ENCODE measurements around the gene TALDO1.

TALDO1 gene

DNA sequence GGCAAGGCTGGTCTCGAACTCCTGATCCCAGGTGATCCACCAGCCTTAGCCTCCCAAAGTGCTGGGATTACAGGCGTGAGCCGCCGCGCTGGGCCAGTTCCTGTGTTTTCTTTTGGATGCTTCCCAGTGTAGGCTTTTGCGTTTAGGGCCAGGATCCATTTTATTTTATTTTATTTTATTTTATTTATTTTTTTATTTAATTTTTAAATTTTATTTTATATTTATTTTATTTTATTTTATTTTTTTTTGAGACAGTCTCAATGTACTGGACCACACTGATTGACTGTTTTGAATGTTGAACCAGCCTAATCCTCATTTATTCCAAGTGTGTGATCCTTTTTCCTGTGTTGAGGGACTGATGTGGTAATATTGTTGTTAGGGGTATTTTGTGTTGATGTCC is 32.8 kb upstream of the TALDO1 start:
- no peak for DNase-seq (ENCODE audit: extremely low read depth in 1 of 2, low read depth in 1 of 2)

DNA sequence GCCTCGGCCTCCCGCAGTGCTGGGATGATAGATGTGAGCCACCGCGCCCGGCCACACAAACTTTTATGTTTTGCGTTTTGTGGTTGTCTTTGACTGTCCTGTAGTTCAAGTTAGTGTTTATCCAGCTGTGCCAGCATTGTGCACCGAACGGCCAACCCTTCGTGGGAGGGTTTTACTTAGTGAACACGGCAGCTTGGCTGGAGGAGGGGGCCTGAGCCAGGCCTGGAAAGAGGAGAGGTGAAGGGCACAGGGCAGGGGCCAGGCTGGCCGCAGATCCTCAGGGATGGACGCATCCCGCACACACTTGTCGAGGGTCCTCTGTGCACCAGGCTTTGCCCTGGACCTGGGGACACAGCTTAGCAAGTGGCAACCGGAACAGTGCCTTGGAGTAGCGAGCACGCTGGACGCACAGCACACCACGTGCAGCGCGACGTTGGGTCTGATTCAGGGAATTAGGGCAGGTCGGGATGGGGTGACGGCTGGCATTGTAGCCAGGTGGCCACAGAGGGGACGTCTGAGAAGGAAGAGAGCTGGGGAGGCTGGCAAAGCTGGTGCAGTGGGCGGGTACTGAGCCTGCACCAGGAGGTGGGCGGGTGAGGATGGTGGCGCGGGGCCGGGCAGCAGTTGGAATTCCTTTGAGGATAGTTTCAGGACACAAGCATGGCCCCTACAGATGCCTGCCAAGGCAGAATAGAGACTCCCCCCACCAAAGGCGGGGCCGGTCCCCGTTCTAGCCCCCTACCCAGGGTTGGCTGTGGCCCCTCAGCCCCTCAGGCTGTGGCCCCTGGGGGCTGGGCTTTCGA is 27.8 kb upstream of the TALDO1 start:
- DNase-seq (ENCODE audit: extremely low read depth in 1 of 2, low read depth in 1 of 2) = no peak

GRCh38 chr11:720017-720641 is 27.1 kb upstream of the TALDO1 start:
- no peak for DNase-seq (ENCODE audit: extremely low read depth in 1 of 2, low read depth in 1 of 2)

DNA sequence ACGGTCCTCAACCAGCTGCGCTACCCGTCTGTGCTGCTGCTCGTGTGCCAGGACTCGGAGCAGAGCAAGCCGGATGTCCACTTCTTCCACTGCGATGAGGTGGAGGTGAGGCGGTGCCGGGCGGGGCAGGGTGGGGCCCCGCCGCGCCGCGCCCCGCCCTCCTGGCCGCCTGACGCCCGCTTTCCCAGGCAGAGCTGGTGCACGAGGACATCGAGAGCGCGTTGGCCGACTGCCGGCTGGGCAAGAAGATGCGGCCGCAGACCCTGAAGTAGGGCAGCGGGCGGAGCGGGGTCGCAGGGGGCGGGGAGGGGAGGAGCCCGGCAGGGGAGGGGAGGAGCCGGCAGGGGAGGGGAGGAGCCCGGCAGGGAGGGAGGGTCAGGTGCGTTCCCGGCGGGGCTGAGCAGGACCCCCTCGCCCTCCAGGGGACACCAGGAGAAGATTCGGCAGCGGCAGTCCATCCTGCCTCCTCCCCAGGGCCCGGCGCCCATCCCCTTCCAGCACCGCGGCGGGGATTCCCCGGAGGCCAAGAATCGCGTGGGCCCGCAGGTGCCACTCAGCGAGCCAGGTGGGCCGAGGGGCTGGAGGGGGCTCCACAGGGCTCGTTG is 26.5 kb upstream of the TALDO1 start:
- DNase-seq (ENCODE audit: extremely low read depth in 1 of 2, low read depth in 1 of 2) = no peak

- no peak for DNase-seq (ENCODE audit: extremely low read depth in 1 of 2, low read depth in 1 of 2)
These were observed 26.0 kb upstream of the TALDO1 start for GRCh38 chr11:721247-721740.

DNA sequence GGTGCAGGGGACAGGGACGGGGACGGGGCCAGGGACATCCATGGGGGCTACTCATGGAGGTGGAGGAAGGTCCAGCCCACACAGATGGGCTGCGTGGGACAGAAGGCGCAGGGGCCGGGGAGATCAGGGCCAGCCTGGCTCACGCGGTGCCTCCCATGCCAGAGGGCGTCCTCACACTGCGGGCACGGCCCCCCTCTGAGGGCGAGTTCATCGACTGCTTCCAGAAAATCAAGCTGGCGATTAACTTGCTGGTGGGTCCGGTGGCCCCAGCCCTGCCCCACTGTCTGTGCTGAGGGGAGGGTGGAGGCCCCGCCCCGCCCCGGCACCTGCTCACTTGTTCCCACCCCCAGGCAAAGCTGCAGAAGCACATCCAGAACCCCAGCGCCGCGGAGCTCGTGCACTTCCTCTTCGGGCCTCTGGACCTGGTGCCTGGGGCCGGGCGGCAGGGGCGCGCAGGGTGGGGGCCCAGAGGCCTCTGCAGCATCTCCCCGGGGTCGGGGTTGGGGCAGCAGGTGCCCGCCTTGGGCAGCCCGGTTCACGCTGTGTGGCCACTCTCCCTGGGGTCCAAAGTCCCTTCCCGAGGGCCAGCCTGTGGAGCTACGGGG is 25.4 kb upstream of the TALDO1 start:
- no peak for DNase-seq (ENCODE audit: extremely low read depth in 1 of 2, low read depth in 1 of 2)

DNA sequence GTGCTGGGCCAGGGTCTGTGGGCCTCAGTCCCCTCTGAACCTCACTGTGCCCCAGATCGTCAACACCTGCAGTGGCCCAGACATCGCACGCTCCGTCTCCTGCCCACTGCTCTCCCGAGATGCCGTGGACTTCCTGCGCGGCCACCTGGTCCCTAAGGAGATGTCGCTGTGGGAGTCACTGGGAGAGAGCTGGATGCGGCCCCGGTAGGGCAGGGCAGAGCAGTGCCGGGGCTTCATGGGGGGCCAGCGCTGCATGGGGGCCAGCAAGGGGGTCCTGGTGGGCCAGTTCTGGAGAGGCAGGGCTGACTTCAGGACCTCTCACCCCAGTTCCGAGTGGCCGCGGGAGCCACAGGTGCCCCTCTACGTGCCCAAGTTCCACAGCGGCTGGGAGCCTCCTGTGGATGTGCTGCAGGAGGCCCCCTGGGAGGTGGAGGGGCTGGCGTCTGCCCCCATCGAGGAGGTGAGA is 24.9 kb upstream of the TALDO1 start:
- no peak for DNase-seq (ENCODE audit: extremely low read depth in 1 of 2, low read depth in 1 of 2)

- DNase-seq (ENCODE audit: extremely low read depth in 1 of 2, low read depth in 1 of 2) = no peak
These were observed 24.0 kb upstream of the TALDO1 start for GRCh38 chr11:723120-723883.

GRCh38 chr11:724049-724777 is 23.1 kb upstream of the TALDO1 start:
- no peak for DNase-seq (ENCODE audit: extremely low read depth in 1 of 2, low read depth in 1 of 2)

GRCh38 chr11:724778-725386 is 22.4 kb upstream of the TALDO1 start:
- DNase-seq (ENCODE audit: extremely low read depth in 1 of 2, low read depth in 1 of 2) = no peak

DNA sequence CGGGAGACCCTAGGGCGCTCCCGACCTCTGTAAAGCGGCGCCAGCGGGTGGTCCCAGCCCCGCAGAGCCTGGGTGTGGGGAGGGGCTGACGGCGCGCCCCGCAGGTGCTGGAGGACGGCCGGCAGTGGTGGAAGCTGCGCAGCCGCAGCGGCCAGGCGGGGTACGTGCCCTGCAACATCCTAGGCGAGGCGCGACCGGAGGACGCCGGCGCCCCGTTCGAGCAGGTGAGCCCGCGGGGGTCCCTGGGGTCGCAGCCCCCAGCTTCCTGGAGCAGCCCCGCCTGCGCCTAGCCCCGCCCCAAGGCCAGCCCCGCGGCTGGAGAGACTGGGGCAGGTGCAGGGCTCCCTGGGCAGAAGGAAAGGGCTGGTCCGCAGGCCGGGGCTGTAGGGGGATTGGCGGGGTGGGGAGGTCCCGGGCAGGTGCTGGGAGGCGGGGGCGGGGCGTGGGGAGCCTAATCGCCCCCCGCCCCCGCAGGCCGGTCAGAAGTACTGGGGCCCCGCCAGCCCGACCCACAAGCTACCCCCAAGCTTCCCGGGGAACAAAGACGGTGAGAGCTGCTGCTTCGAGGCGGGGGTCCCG is 21.6 kb upstream of the TALDO1 start:
- no peak for DNase-seq (ENCODE audit: extremely low read depth in 1 of 2, low read depth in 1 of 2)

- DNase-seq (ENCODE audit: extremely low read depth in 1 of 2, low read depth in 1 of 2) = no peak
These were observed 20.7 kb upstream of the TALDO1 start for GRCh38 chr11:726278-727220.

GRCh38 chr11:727281-727701 is 20.0 kb upstream of the TALDO1 start:
- no peak for DNase-seq (ENCODE audit: extremely low read depth in 1 of 2, low read depth in 1 of 2)

DNA sequence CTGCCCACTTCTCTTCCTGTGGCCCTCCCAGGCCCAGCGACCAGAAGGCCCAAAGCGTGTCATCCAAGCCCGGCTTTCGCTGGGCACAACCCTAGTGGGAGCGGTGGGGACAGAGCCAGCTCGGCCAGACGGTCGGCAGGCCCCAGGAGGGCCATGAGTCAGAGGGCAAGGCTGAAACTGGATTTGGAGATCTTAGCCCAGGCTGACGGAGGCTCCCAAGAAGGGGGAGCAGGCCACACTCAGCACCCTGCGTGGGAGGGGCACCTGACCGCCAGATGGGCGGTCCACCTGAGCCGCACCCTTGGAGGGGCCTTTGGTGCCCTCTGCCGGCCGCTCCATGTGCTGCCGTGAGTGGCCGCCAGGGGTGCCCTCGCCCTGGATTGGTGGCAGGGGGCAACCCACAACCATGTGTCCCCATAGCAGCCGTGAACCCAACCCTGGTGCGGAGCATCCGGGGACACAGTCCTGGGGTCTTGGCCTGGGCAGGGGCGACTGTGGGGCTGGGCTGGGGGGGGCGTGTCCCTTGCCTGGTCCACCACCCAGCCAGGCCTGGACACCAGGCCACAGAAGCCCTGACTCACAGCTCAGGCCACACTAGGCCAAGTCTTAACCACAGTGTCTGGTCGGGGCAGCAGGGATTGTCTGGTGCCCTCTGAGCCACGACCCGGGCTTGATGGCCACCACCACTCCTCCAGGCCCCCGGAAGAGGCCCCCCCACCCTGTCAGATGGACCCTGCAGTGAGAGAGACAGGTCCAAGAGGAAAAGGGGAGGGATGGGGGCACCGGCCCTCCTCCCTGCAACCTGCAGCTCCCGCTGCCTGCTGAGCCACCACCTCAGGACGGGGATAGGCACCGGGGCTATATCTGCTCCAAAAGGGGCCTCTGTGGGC is 19.2 kb upstream of the TALDO1 start:
- peak; percentile 65 to 66 for DNase-seq (ENCODE audit: extremely low read depth in 1 of 2, low read depth in 1 of 2)

GRCh38 chr11:728901-729491 is 18.3 kb upstream of the TALDO1 start:
- no peak for DNase-seq (ENCODE audit: extremely low read depth in 1 of 2, low read depth in 1 of 2)

- DNase-seq (ENCODE audit: extremely low read depth in 1 of 2, low read depth in 1 of 2) = no peak
These were observed 17.7 kb upstream of the TALDO1 start for GRCh38 chr11:729492-730074.

Measured in stimulated activated CD8-positive, alpha-beta memory T cell treated with anti-CD3 and anti-CD28 coated beads, Interleukin-7, amount 100 ng/mL, for 48 hours (primary cell).